ENCODE measurements around the gene RBM43.

GRCh38 chr2:151243468-151243867 lies 18.2 kb downstream of the RBM43 start:
- TF ChIP-seq, protein P1, sequence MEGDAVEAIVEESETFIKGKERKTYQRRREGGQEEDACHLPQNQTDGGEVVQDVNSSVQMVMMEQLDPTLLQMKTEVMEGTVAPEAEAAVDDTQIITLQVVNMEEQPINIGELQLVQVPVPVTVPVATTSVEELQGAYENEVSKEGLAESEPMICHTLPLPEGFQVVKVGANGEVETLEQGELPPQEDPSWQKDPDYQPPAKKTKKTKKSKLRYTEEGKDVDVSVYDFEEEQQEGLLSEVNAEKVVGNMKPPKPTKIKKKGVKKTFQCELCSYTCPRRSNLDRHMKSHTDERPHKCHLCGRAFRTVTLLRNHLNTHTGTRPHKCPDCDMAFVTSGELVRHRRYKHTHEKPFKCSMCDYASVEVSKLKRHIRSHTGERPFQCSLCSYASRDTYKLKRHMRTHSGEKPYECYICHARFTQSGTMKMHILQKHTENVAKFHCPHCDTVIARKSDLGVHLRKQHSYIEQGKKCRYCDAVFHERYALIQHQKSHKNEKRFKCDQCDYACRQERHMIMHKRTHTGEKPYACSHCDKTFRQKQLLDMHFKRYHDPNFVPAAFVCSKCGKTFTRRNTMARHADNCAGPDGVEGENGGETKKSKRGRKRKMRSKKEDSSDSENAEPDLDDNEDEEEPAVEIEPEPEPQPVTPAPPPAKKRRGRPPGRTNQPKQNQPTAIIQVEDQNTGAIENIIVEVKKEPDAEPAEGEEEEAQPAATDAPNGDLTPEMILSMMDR (conservative IDR thresholded peaks at IDR 0.05; ENCODE audit: low read depth, low read length): no peak
- no peak for TF ChIP-seq EZH2 (IDR thresholded peaks at IDR 0.05; ENCODE audit: borderline replicate concordance, low read depth, low read length, poor library complexity, severe bottlenecking)

All from A673 (cell line).